IMR-90 (cell line): Measurements from ENCODE around the gene SLC38A6. TPM values are rescaled to one million over a fixed set of nuclear protein-coding genes. Genes with fewer than 3 reads are reported as not detected.

Experiments used
- ATAC-seq: fragments of 200-7000 bp; cut with Tn5 transposase; 2 replicates; pipeline ENCODE4 v1.9.1; 2020; ENCODE audit warnings: low read depth, mild to moderate bottlenecking, moderate library complexity
- BruUV-seq: library from RNA; stranded (reverse); fragments of 400-500 nt; replicated peaks from 2 replicates; lab custom pipeline; 2021; lab: Mats Ljungman, UMichigan
- CTCF ChIA-PET: fragments of 300-600 bp; formaldehyde crosslinking; extraction: SDS; loops from one replicate; lab custom pipeline; 2021; ENCODE audit warnings: antibody characterized with exemption; lab: Yijun Ruan, JAX
- POLR2A ChIA-PET: fragments of 300-600 bp; sonication (Branson Sonifier 250); formaldehyde crosslinking; loops from one replicate; lab custom pipeline; 2022; ENCODE audit warnings: antibody characterized with exemption; ENCODE audit not compliant: unreplicated experiment; lab: Charles Lee
- DNase-seq: peaks from one replicate; pipeline ENCODE4 v3.0.0; 2013
- H2AFZ ChIP-seq: replicated peaks from 2 replicates; pipeline ENCODE3; 2013; ENCODE audit warnings: low read length, mild to moderate bottlenecking; ENCODE audit not compliant: poor library complexity
- H2AK5ac ChIP-seq: 2 replicates; pipeline ENCODE4 v1.6.1; 2013; ENCODE audit warnings: low read depth, low read length, inconsistent platforms
- H2AK9ac ChIP-seq: replicated peaks from 2 replicates; pipeline ENCODE3; 2013; ENCODE audit warnings: mild to moderate bottlenecking, low read depth, low read length, moderate library complexity; ENCODE audit not compliant: poor library complexity
- H2BK120ac ChIP-seq: 2 replicates; pipeline ENCODE4 v1.6.1; 2013; ENCODE audit warnings: low read depth, low read length, inconsistent platforms
- H2BK15ac ChIP-seq: 3 replicates; pipeline ENCODE4 v1.6.1; 2013; ENCODE audit warnings: low read depth, low read length, inconsistent platforms
- H2BK20ac ChIP-seq: 2 replicates; pipeline ENCODE4 v1.6.1; 2013; ENCODE audit warnings: low read depth, mild to moderate bottlenecking, inconsistent platforms, low read length, moderate library complexity
- H2BK5ac ChIP-seq: 2 replicates; pipeline ENCODE4 v1.6.1; 2013; ENCODE audit warnings: mild to moderate bottlenecking, low read depth, low read length, inconsistent platforms; ENCODE audit not compliant: poor library complexity, severe bottlenecking
- H3K14ac ChIP-seq: replicated peaks from 2 replicates; pipeline ENCODE4 v1.6.1; 2013; ENCODE audit warnings: low read depth, low read length, inconsistent platforms
- H3K18ac ChIP-seq: 2 replicates; pipeline ENCODE4 v1.6.1; 2013; ENCODE audit warnings: low read depth, low read length, control low read depth
- H3K23ac ChIP-seq: 2 replicates; pipeline ENCODE4 v1.6.1; 2013; ENCODE audit warnings: low read depth, low read length, inconsistent platforms
- H3K27ac ChIP-seq: 2 replicates; pipeline ENCODE4 v1.5.1; 2013; ENCODE audit warnings: mild to moderate bottlenecking, control low read depth, low read length; ENCODE audit not compliant: insufficient read depth
- H3K27me3 ChIP-seq: 2 replicates; pipeline ENCODE4 v1.6.1; 2013; ENCODE audit warnings: low read length; ENCODE audit not compliant: control insufficient read depth, insufficient read depth
- H3K36me3 ChIP-seq: 2 replicates; pipeline ENCODE4 v1.6.1; 2013; ENCODE audit warnings: low read length, mixed read lengths; ENCODE audit not compliant: control insufficient read depth, insufficient read depth
- H3K4ac ChIP-seq: 2 replicates; pipeline ENCODE4 v1.6.1; 2013; ENCODE audit warnings: low read depth, low read length, inconsistent platforms
- H3K4me1 ChIP-seq: 2 replicates; pipeline ENCODE4 v1.6.1; 2013; ENCODE audit warnings: low read length, mixed read lengths; ENCODE audit not compliant: control insufficient read depth, insufficient read depth
- H3K4me2 ChIP-seq: 2 replicates; pipeline ENCODE4 v1.6.1; 2013; ENCODE audit warnings: low read depth, mild to moderate bottlenecking, control low read depth, low read length, moderate library complexity
- H3K4me3 ChIP-seq: 2 replicates; pipeline ENCODE4 v1.5.1; 2013; ENCODE audit warnings: low read depth, mild to moderate bottlenecking, control low read depth, low read length, moderate library complexity; ENCODE audit not compliant: insufficient read depth
- H3K56ac ChIP-seq: 2 replicates; pipeline ENCODE4 v1.6.1; 2013; ENCODE audit warnings: low read length, inconsistent platforms; ENCODE audit not compliant: insufficient read depth; ENCODE audit errors: extremely low read depth
- H3K79me1 ChIP-seq, 2 experiments: 2 replicates each; pipeline ENCODE4 v1.6.1; 2013; ENCODE audit warnings: low read length in 2 of 2, inconsistent platforms in 1 of 2, low read depth in 1 of 2
- H3K9ac ChIP-seq: 2 replicates; pipeline ENCODE4 v1.6.1; 2013; ENCODE audit warnings: low read depth, low read length, control low read depth
- H3K9me1 ChIP-seq: 2 replicates; pipeline ENCODE4 v1.6.1; 2013; ENCODE audit warnings: low read length, inconsistent platforms; ENCODE audit not compliant: insufficient read depth
- H3K9me3 ChIP-seq: 2 replicates; pipeline ENCODE4 v1.6.1; 2013; ENCODE audit warnings: low read length; ENCODE audit not compliant: control insufficient read depth, insufficient read depth
- H4K20me1 ChIP-seq: 2 replicates; pipeline ENCODE4 v1.6.1; 2013; ENCODE audit warnings: low read length, inconsistent platforms; ENCODE audit not compliant: insufficient read depth
- H4K5ac ChIP-seq: 2 replicates; pipeline ENCODE4 v1.6.1; 2013; ENCODE audit warnings: mild to moderate bottlenecking, low read depth, low read length, control low read depth
- H4K8ac ChIP-seq, 2 experiments: 2 replicates each; pipeline ENCODE4 v1.6.1; 2013; ENCODE audit warnings: low read depth in 2 of 2, low read length in 2 of 2, control low read depth in 1 of 2, inconsistent platforms in 1 of 2
- H4K91ac ChIP-seq: 2 replicates; pipeline ENCODE4 v1.6.1; 2013; ENCODE audit warnings: low read depth, low read length, inconsistent platforms; ENCODE audit not compliant: insufficient read depth
- ELK1 ChIP-seq: fragments of 150-350 bp; IDR thresholded peaks from 2 replicates; pipeline ENCODE4 v1.6.1; 2016; ENCODE audit warnings: low read depth, mild to moderate bottlenecking, low read length, moderate library complexity, borderline replicate concordance
- MAZ ChIP-seq: IDR thresholded peaks from 2 replicates; pipeline ENCODE4 v1.6.1; 2012; ENCODE audit warnings: low read depth, mild to moderate bottlenecking, low read length, improper control_type of control experiment, moderate library complexity, borderline replicate concordance
- POLR2A ChIP-seq: IDR thresholded peaks from 2 replicates; pipeline ENCODE4 v1.6.1; 2012; ENCODE audit warnings: mild to moderate bottlenecking, low read depth, low read length
- RAD21 ChIP-seq: IDR thresholded peaks from 2 replicates; pipeline ENCODE4 v1.6.1; 2012; ENCODE audit warnings: low read length, improper control_type of control experiment
- SMC3 ChIP-seq: fragments of 150-350 bp; IDR thresholded peaks from 2 replicates; pipeline ENCODE4 v1.6.1; 2016; ENCODE audit warnings: low read depth, mild to moderate bottlenecking, antibody characterized with exemption, low read length, moderate library complexity
- USF2 ChIP-seq: fragments of 150-350 bp; IDR thresholded peaks from 2 replicates; pipeline ENCODE4 v1.6.1; 2017; ENCODE audit warnings: mild to moderate bottlenecking, antibody characterized with exemption, low read length, low read depth
- WGBS, 2 experiments: methylation state at CpG; one replicate each; pipeline versions ENCODE4 v1.1.5 to v1.1.7; 2013; ENCODE audit warnings: missing lambda C conversion rate in 2 of 2; ENCODE audit not compliant: insufficient read length in 1 of 2; ENCODE audit errors: extremely low coverage in 2 of 2; 5-methylcytosine and 5-hydroxymethylcytosine counted together
- dilution Hi-C: fragments of 300-500 bp; cut with HindIII; formaldehyde crosslinking; loops from one replicate; pipeline ENCODE4 v1.14.3; 2018; ENCODE audit warnings: low sequenced_read_pairs; ENCODE audit not compliant: unreplicated experiment
- in situ Hi-C: fragments of 300-500 bp; cut with MboI; formaldehyde crosslinking; loops from 3 replicates; pipeline ENCODE4 v1.14.3; 2019; ENCODE audit warnings: low sequenced_read_pairs, inconsistent platforms, mixed read lengths
- intact Hi-C: fragments of 100-400 bp; cut with micrococcal nuclease; formaldehyde crosslinking; loops from 2 replicates; pipeline ENCODE4 v1.10.0; 2022
- polyA plus RNA-seq, 3 experiments: library from polyadenylated mRNA; depleted of rRNA; stranded (reverse); fragments of >200 nt; gene quantifications; 2 replicates each; pipeline ENCODE4 v1.2.3, GENCODE V29; 2012; ENCODE audit warnings: low replicate concordance in 1 of 3
- total RNA-seq: library from RNA; depleted of rRNA; stranded (reverse); fragments of >200 nt; gene quantifications from 2 replicates; pipeline ENCODE4 v1.2.3, GENCODE V29; 2012

SLC38A6 gene
- total and polyA plus RNA-seq, 2 of the 4 experiments (the other 2 are of a cell fraction), result 15.5 to 18.3 TPM

GRCh38 chr14:61089126-61089750 lies 108.2 kb downstream of the SLC38A6 start:
- intact Hi-C loops, result no loop called here

More at GRCh38 chr14:61089126-61089750, 108.2 kb downstream of the SLC38A6 start:
- Histone ChIP-seq H3K23ac (peak overlapping the region; percentile 56), H2BK15ac (peak overlapping the region; percentile 72; the same call in 2 of the 3 replicates), H3K27ac (no peak overlapping the region), H4K91ac (peak overlapping the region; percentile 74), H3K4me3 (no peak overlapping the region), H3K9me1 (peaks cover 10% of the 10 kb centered on the region), H3K27me3 (no peaks in the 10 kb centered on the region), H2AK9ac (no peak overlapping the region), H4K5ac (peak overlapping the region; percentile 19), H2BK120ac (peak overlapping the region; percentile 60), H4K20me1 (no peaks in the 10 kb centered on the region), H2AK5ac (peak overlapping the region; percentile 93), H2AFZ (peak overlapping the region; percentile 58), H3K56ac (no peak overlapping the region), H3K18ac (peak overlapping the region; percentile 37), H2BK20ac (peak overlapping the region; percentile 63), H4K8ac (peak overlapping the region; percentile 30 to 86; a peak in 3 of 4 replicates), H3K36me3 (peaks cover 5% of the 10 kb centered on the region; the same call in 1 of the 2 replicates), H3K14ac (peak overlapping the region; percentile 64), H3K4me2 (no peak overlapping the region), H3K4me1 (peaks cover 15% of the 10 kb centered on the region), H3K9me3 (no peaks in the 10 kb centered on the region), H3K4ac (peak overlapping the region; percentile 85), H3K79me1 (no peaks in the 10 kb centered on the region; a peak in 1 of 4 replicates), H3K9ac (no peak overlapping the region), H2BK5ac (no peak overlapping the region)
- no TSS peak for BruUV-seq
- CTCF ChIA-PET, result interaction anchor here (0.6 to 1.0 kb wide), 3 partner anchors 10 to 864 kb away, joined by 3 to 6 read pairs (median 3); no protein-coding TSS in a partner anchor
- dilution Hi-C loops, result no loop called here
- DNase-seq, result no peak
- in situ Hi-C loops, result no loop called here
- POLR2A ChIA-PET, result interaction anchor here (0.6 kb wide), 1 partner anchor 368 kb away, joined by 3 read pairs; no protein-coding TSS in a partner anchor
- TF ChIP-seq POLR2A (no peak), RAD21 (no peak), SMC3 (no peak), MAZ (no peak), ELK1 (no peak), USF2 (no peak)
- no CpG with 5 or more reads among the region's 2 CpGs for WGBS, 2 experiments
- ATAC-seq, result peak; percentile 27
